BJ (cell line): Measurements from ENCODE around the gene PLEKHH1. TPM values are rescaled to one million over a fixed set of nuclear protein-coding genes. Genes with fewer than 3 reads are reported as not detected.

Experiments
- CTCF ChIA-PET: fragments of 350-600 bp; formaldehyde crosslinking; extraction: SDS; loops from one replicate; lab custom pipeline; 2021; ENCODE audit warnings: antibody characterized with exemption, inconsistent platforms; lab: Yijun Ruan, JAX
- POLR2A ChIA-PET: fragments of 300-600 bp; sonication (Branson Sonifier 250); formaldehyde crosslinking; extraction: SDS; loops from one replicate; lab custom pipeline; 2021; ENCODE audit warnings: antibody characterized with exemption; lab: Charles Lee
- DNase-seq: peaks from one replicate; pipeline ENCODE4 v3.0.0-alpha.2; 2011; ENCODE audit warnings: low read depth
- H3K27me3 ChIP-seq: 2 replicates; pipeline ENCODE4 v1.6.0; 2011; ENCODE audit warnings: low read length; ENCODE audit not compliant: control insufficient read depth, insufficient read depth
- H3K36me3 ChIP-seq: 2 replicates; pipeline ENCODE4 v1.5.1; 2011; ENCODE audit warnings: low read length; ENCODE audit not compliant: control insufficient read depth, insufficient read depth
- H3K4me3 ChIP-seq: 2 replicates; pipeline ENCODE4 v1.5.1; 2011; ENCODE audit warnings: low read depth, mild to moderate bottlenecking, control low read depth, low read length
- CTCF ChIP-seq: IDR thresholded peaks from 2 replicates; pipeline ENCODE4 v1.5.1; 2011; ENCODE audit warnings: low read depth, mild to moderate bottlenecking, control low read depth, inconsistent platforms, low read length, moderate library complexity; ENCODE audit not compliant: insufficient read depth
- polyA plus RNA-seq: library from polyadenylated mRNA; depleted of rRNA; stranded (reverse); fragments of >200 nt; gene quantifications from 2 replicates; pipeline ENCODE4 v1.2.3, GENCODE V29; 2011

Gene PLEKHH1
- polyA plus RNA-seq, 1 experiment, result 0.16 TPM

- 0 out of 2 replicates have a peak, but pooled peaks cover 1% of the 10 kb centered on the region for H3K27me3 ChIP-seq
- no peak for DNase-seq
- CTCF ChIA-PET, result interaction anchor here (0.7 to 2.9 kb wide), 2 partner anchors 9 to 22 kb away, joined by 3 to 14 read pairs; no protein-coding TSS in a partner anchor
- H3K4me3 ChIP-seq, result no peak overlapping the region
- POLR2A ChIA-PET, result no interaction called here
- no peak for TF ChIP-seq CTCF
- H3K36me3 ChIP-seq, result no peaks in the 10 kb centered on the region
Measured at GRCh38 chr14:67505254-67505653, 27.8 kb upstream of the PLEKHH1 start.

GRCh38 chr14:67508956-67509355 is 24.1 kb upstream of the PLEKHH1 start:
- Histone ChIP-seq H3K4me3 (no peak overlapping the region), H3K27me3 (peaks cover 6% of the 10 kb centered on the region), H3K36me3 (no peaks in the 10 kb centered on the region)
- ChIA-PET CTCF (interaction anchor here (1.0 to 1.3 kb wide), 2 partner anchors 9 to 62 kb away, joined by 3 read pairs; no protein-coding TSS in a partner anchor), POLR2A (interaction anchor here (0.6 kb wide), 1 partner anchor 17 kb away, joined by 6 read pairs; no protein-coding TSS in a partner anchor)
- no peak for TF ChIP-seq CTCF
- no peak for DNase-seq

GRCh38 chr14:67510121-67510520 is 23.0 kb upstream of the PLEKHH1 start:
- Histone ChIP-seq H3K36me3 (no peaks in the 10 kb centered on the region), H3K27me3 (peaks cover 6% of the 10 kb centered on the region), H3K4me3 (no peak overlapping the region)
- DNase-seq, result no peak
- CTCF ChIA-PET, result interaction anchor here (0.6 to 0.7 kb wide), 2 partner anchors 110 to 1002 kb away, joined by 3 read pairs; partner anchors contain the start of gene GPHN
- no peak for TF ChIP-seq CTCF
- POLR2A ChIA-PET, result no interaction called here

GRCh38 chr14:67510836-67511235 is 22.3 kb upstream of the PLEKHH1 start:
- Histone ChIP-seq H3K4me3 (no peak overlapping the region), H3K27me3 (peaks cover 6% of the 10 kb centered on the region), H3K36me3 (no peaks in the 10 kb centered on the region)
- DNase-seq, result no peak
- TF ChIP-seq CTCF, result no peak
- ChIA-PET POLR2A (no interaction called here), CTCF (interaction anchor here (7.6 kb wide), 1 partner anchor 16 kb away, joined by 53 read pairs; no protein-coding TSS in a partner anchor)

- Histone ChIP-seq H3K4me3 (no peak overlapping the region), H3K36me3 (no peaks in the 10 kb centered on the region), H3K27me3 (peaks cover 19% of the 10 kb centered on the region)
- CTCF ChIA-PET, result interaction anchor here (1.1 to 7.6 kb wide), 4 partner anchors 14 to 87 kb away, joined by 3 to 53 read pairs (median 6); partner anchors contain the start of gene PIGH
- POLR2A ChIA-PET, result no interaction called here
- no peak for TF ChIP-seq CTCF
- no peak for DNase-seq
Measured at GRCh38 chr14:67512463-67513310, 20.4 kb upstream of the PLEKHH1 start.
